Suprapubic skin (tissue), 4 donors: Measurements from ENCODE around the gene DLGAP4.

Source experiments
- EP300 ChIP-seq: sonication (generic); formaldehyde crosslinking; IDR thresholded peaks from one replicate; pipeline ENCODE4 v1.6.1; 2017; ENCODE audit warnings: antibody characterized with exemption
- POLR2A ChIP-seq, 2 donors: fragments of 450-650 bp; IDR thresholded peaks; one replicate each; pipeline ENCODE4 v1.6.1; 2017; ENCODE audit warnings: antibody characterized with exemption in 2 of 2, mild to moderate bottlenecking in 2 of 2, moderate library complexity in 2 of 2
- POLR2AphosphoS5 ChIP-seq, 3 donors: sonication (generic); formaldehyde crosslinking; IDR thresholded peaks; one replicate each; pipeline ENCODE4 v1.6.1; 2017; ENCODE audit warnings: antibody characterized with exemption in 3 of 3
- TF ChIP-seq, protein P1 (sequence below), 2 donors: fragments of 200-600 bp in 1 of 2; fragments of 450-650 bp in 1 of 2; sonication (generic) in 1 of 2; IDR thresholded peaks; one replicate each; pipeline ENCODE4 v1.5.1; 2016 to 2019; ENCODE audit warnings: antibody characterized with exemption in 2 of 2, mild to moderate bottlenecking in 1 of 2, moderate library complexity in 1 of 2

DNA sequence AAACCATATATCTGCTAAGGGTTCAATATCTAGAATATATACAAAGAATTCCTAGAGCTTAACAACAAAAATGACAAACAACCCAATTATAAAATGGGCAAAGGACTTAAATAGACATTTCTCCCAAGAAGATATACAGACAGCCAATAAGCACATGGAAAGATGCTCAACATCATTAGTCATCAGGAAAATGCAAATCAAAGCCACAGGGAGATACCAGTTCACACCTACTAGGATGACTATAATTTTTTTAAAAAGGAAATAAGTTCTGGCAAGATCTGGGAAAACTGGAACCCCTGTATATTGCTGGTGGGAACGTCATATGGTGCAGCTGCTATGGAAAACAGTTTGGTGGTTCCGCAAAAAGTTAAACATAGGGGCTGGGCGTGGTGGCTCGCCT lies 119.0 kb downstream of the DLGAP4 start:
- no peak for TF ChIP-seq EP300
- TF ChIP-seq, protein P1, sequence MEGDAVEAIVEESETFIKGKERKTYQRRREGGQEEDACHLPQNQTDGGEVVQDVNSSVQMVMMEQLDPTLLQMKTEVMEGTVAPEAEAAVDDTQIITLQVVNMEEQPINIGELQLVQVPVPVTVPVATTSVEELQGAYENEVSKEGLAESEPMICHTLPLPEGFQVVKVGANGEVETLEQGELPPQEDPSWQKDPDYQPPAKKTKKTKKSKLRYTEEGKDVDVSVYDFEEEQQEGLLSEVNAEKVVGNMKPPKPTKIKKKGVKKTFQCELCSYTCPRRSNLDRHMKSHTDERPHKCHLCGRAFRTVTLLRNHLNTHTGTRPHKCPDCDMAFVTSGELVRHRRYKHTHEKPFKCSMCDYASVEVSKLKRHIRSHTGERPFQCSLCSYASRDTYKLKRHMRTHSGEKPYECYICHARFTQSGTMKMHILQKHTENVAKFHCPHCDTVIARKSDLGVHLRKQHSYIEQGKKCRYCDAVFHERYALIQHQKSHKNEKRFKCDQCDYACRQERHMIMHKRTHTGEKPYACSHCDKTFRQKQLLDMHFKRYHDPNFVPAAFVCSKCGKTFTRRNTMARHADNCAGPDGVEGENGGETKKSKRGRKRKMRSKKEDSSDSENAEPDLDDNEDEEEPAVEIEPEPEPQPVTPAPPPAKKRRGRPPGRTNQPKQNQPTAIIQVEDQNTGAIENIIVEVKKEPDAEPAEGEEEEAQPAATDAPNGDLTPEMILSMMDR (IDR thresholded peaks at IDR 0.05): no peak
- TF ChIP-seq POLR2A (IDR thresholded peaks at IDR 0.05): no peak
- TF ChIP-seq POLR2AphosphoS5 (IDR thresholded peaks at IDR 0.05): no peak
